Measurements from ENCODE around the gene COP1.

DNA sequence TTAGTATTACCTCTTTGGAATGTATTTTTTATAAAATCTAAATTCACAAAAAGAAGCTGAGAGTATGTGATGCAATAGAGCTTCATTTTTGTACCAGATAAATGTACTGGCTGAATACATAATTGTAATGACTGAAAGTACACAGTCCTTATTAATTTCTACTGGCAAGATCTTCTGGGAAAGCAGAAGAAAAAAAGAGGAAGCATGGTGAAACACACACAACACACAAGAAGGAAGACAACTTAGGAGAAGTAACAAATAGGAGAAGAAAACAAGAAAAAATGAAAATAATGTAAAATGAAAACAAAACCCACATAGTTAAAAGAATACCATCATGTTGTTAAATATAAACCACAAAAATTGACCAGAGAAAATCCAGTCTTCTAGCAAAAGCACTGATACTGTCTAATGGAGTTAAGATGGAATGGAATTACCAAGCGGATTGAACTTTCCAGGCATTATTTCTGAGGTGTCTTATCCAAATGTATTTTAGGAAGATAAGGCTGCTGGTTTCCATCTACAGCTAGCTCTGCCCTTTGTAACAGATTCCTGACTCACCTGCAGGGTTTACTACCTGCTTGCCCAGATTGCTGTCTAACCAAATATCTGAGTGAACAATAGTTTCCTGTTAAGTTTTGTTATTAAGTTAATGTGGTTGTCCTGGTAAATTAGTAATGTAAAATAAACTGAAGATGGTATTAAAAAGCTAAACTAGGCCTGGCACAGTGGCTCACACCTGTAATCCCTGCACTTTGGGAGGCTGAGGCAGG, 4.5 kb upstream of the COP1 start:
- TF ChIP-seq POLR2A (IDR thresholded peaks at IDR 0.05) (no peak), EP300 (IDR thresholded peaks at IDR 0.05) (no peak)
- TF ChIP-seq, protein P1, sequence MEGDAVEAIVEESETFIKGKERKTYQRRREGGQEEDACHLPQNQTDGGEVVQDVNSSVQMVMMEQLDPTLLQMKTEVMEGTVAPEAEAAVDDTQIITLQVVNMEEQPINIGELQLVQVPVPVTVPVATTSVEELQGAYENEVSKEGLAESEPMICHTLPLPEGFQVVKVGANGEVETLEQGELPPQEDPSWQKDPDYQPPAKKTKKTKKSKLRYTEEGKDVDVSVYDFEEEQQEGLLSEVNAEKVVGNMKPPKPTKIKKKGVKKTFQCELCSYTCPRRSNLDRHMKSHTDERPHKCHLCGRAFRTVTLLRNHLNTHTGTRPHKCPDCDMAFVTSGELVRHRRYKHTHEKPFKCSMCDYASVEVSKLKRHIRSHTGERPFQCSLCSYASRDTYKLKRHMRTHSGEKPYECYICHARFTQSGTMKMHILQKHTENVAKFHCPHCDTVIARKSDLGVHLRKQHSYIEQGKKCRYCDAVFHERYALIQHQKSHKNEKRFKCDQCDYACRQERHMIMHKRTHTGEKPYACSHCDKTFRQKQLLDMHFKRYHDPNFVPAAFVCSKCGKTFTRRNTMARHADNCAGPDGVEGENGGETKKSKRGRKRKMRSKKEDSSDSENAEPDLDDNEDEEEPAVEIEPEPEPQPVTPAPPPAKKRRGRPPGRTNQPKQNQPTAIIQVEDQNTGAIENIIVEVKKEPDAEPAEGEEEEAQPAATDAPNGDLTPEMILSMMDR (IDR thresholded peaks at IDR 0.05), result no peak

Data from upper lobe of left lung (tissue), 4 donors.